Measurements from ENCODE around the gene RABL6.
"Not testable (repeated sequence)": the region's sequence is repeated elsewhere in the genome, so short reads cannot be mapped to it uniquely, and the experiment has no call there.

The RABL6 gene

DNA sequence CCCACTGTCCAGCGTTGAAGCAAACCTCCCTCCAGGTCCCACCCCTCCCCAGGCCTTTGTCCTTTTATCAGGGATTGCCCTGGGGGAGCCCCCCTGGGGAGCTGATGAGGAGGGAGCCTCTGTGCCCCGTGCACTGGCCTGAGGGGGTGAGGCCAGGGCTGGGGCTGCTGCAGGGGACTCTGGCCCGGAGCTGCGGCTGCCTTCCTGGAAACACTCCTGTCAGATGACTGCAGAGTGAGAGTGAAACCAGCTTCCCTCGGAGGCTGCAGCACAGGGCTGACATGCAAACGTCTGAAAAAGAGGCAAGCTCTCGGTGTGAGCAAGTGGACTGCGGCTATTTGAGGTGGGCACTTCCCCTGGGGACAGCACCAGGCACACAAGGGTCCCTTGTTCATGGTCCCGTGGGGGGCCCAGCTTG is 74.0 kb downstream of the RABL6 start:
- DNase-seq (ENCODE audit: low spot score), result peak; percentile 55

- no peak for DNase-seq (ENCODE audit: low spot score)
Observed at GRCh38 chr9:136882109-136882946, 74.6 kb downstream of the RABL6 start.

DNA sequence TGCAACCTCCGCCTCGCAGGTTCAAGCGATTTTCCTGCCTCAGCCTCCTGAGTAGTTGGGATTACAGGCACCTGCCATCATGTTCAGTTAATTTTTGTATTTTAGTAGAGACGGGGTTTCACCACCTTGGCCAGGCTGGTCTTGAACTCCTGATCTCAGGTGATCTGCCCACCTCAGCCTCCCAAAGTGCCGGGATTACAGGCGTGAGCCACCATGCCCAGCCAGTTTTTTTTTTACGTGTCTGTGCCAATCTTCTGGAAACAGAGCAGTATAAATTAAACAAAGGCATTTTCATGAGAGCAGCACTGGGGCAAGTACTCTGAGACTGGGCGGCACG is 75.2 kb downstream of the RABL6 start:
- not testable (repeated sequence) for DNase-seq (ENCODE audit: low spot score)

GRCh38 chr9:136883670-136884069 is 75.9 kb downstream of the RABL6 start:
- DNase-seq (ENCODE audit: low spot score), result not testable (repeated sequence)

DNA sequence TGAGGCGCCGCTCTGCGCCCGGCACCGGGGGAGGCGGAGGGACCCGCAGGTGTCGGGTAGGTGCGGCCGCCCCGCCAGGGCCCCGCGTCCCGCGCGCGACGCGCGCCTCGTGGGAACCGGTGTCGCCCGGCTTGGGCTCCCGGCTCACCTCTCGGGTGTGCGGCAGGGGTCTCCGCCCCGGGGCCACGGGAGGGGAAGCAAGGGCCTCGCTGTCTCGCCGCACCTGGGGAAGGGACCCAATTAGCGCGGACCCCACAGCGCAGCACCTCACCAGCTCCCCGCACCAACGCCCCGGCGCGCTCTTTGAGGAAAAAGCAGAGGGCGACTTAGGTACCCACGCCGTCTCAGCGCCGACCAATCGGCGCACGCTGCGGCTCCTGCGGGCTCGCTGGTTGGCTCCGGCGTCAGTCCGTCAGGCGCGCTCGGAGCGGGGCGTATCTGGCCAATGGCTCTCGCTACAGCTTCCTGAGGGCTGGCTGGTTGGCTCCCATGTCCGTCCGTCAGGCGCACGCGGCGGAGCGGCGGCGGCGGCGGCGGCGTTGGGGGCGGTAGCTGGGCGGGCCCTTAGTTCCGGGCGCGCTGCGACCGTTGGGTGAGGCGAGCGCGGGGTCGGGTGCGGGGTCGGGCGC is 78.3 kb downstream of the RABL6 start, which contains the start of gene TRAF2:
Gene TRAF2 (plus strand): TSS at position 567 of the 629 bp plus-strand sequence. CDS start 12,225 bp downstream, outside the sequence.
- DNase-seq (ENCODE audit: low spot score), result peak; percentile 98

DNA sequence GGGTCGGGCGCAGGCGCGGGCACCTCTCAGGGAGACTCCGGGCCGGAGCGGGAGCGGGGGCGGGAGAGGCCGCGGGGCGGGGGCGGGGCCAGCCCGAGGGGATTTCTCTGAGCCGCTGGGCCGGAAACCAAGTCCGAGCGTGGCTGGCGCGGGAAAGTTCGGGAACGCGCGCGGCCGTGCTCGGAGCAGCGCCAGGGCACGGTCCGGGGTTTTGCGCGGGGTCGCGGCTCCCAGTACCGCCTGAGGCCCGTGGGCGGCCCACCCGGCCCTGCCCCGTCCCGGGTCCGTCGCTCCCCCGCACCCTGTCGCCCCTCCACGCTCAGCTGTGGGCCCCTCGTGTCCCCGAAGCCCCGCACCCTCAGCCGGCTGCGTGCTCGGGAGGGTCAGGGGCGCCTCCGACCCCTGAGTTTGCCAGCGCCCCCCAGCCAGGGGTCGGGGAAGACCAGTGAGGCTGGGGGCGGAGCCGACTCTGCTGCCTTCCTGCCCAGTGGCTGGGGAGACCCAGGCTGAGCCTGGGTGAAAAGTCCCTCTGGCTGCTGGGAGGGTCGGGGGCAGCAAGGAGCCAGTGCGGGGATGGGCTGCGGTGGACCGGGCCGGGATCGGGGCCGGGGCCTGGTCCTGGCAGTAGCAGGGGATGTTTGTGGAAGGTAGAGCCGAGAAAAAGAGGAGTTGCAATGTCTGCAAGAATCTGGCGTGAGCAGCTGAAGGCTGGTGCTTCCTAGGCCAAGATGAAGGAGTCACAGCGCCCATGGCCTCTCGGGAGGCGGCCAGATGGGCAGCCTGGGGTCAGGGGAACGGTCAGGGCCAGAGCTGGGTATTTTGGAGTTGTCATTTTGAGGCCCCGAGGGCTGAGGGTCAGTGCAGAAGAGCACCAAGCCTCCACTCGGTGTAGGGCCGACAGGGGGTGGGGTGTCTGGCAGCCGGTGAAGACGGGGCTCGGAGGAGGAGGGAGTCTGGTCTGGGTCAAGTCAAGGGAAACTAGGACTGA is 79.2 kb downstream of the RABL6 start:
- DNase-seq (ENCODE audit: low spot score), result peak; percentile 57

DNA sequence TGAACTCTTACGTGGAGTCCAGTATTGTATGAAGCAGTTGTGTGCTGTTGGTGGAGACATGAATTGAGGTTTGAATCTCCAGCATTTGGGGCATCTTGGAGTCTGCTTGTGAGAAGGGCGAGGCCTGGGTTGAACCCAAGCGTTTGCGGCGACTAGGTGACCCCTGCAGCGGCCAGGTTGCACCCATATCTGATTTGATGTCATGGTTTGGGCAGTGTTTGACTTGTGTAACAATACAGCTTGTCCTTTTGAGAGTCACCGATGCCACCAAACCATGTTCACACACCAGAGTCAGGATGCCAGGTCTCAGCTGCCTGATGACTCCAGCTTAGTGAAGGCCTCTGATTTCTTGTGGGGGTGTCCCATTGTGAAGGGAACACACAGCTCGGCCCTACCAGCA is 80.7 kb downstream of the RABL6 start:
- DNase-seq (ENCODE audit: low spot score), result no peak

DNA sequence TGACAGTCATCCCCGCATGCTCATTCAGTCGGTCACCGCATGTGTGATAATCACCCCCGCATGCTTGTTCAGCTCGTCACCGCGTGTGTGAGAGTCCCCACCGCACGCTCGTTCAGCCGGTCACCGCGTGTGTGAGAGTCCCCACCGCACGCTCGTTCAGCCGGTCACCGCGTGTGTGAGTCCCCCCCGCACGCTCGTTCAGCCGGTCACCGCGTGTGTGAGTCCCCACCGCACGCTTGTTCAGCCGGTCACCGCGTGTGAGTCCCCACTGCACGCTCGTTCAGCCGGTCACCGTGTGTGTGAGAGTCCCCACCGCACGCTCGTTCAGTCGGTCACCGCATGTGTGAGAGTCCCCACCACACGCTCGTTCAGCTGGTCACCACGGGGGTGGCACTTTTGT is 82.1 kb downstream of the RABL6 start:
- no peak for DNase-seq (ENCODE audit: low spot score)

DNA sequence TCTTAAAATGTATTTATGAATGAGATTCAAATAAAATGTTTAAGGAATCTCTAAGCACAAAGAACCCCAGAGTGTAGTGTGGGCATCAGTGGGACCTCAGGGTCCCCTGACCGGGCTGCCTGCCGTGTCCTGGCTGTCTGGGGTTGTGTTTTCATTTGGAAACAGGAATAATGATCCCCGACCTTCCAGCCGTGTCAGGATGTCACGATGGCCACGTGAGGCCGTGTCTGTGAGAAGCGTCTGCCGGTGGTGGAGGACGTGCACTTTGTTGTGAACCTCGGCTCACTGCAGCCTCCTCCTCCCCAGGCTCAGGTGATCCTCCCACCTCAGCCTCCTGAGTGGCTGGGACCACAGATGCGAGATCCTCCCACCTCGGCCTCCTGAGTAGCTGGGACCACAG is 82.9 kb downstream of the RABL6 start:
- no peak for DNase-seq (ENCODE audit: low spot score)

Small RNA genes within 50 kb of the gene (small RNA-seq; reads per million reads assigned to genes)
- gene AL355987.2 (0 reads per million in 2 experiments), gene ATP6V1G1P3 (0 reads per million in 2 experiments), gene MIR4292 (0 reads per million in 2 experiments), gene MIR4479 (0.03 to 0.09 reads per million in 2 experiments)
